Natural killer cell treated with Interleukin-12 subunit alpha and Interleukin-12 subunit beta and Interleukin-15 and Interleukin-18, amount 100 ng/mL, for 72 hours (primary cell): Measurements from ENCODE around the gene RIMS3. TPM values are rescaled to one million over a fixed set of nuclear protein-coding genes. Genes with fewer than 3 reads are reported as not detected.
A peak's percentile ranks its signal among the peaks of the same experiment; 100 is the strongest.

Experiments
- ATAC-seq, 2 donors: fragments of 150-1000 bp; cut with Tn5 transposase in 1 of 2; sonication (Bioruptor Pico), chemical (Tn5 transposase) in 1 of 2; 2 replicates each; pipeline ENCODE4 v1.10.0; 2021
- DNase-seq: peaks from one replicate; pipeline ENCODE4 v3.0.0; 2022; ENCODE audit warnings: low spot score
- H3K27ac Mint-ChIP-seq, 2 donors: 1 replicate in 1 of 2; 2 replicates in 1 of 2; pipeline ENCODE4 v1.8.0; 2022; ENCODE audit warnings: mixed read lengths in 2 of 2, mild to moderate bottlenecking in 1 of 2, moderate library complexity in 1 of 2
- H3K27me3 Mint-ChIP-seq, 2 donors: 1 replicate in 1 of 2; 2 replicates in 1 of 2; pipeline ENCODE4 v1.8.0; 2022; ENCODE audit warnings: mixed read lengths in 2 of 2
- H3K36me3 Mint-ChIP-seq: one replicate; pipeline ENCODE4 v1.8.0; 2022; ENCODE audit warnings: mixed read lengths
- H3K4me1 Mint-ChIP-seq, 2 donors: 1 replicate in 1 of 2; 2 replicates in 1 of 2; pipeline ENCODE4 v1.8.0; 2022; ENCODE audit warnings: low read depth in 2 of 2, mixed read lengths in 2 of 2, mild to moderate bottlenecking in 1 of 2
- H3K4me3 Mint-ChIP-seq: one replicate; pipeline ENCODE4 v1.8.0; 2022; ENCODE audit warnings: mixed read lengths
- H3K9me3 Mint-ChIP-seq: 2 replicates; pipeline ENCODE4 v1.8.0; 2022; ENCODE audit warnings: mixed read lengths
- total RNA-seq, 2 donors: library from RNA; stranded (reverse); gene quantifications; one replicate each; pipeline ENCODE4 v1.2.3, GENCODE V29; 2022

RIMS3 gene
- total RNA-seq, 2 donors from 2014 or later, result 0.62 to 2.0 TPM

DNA sequence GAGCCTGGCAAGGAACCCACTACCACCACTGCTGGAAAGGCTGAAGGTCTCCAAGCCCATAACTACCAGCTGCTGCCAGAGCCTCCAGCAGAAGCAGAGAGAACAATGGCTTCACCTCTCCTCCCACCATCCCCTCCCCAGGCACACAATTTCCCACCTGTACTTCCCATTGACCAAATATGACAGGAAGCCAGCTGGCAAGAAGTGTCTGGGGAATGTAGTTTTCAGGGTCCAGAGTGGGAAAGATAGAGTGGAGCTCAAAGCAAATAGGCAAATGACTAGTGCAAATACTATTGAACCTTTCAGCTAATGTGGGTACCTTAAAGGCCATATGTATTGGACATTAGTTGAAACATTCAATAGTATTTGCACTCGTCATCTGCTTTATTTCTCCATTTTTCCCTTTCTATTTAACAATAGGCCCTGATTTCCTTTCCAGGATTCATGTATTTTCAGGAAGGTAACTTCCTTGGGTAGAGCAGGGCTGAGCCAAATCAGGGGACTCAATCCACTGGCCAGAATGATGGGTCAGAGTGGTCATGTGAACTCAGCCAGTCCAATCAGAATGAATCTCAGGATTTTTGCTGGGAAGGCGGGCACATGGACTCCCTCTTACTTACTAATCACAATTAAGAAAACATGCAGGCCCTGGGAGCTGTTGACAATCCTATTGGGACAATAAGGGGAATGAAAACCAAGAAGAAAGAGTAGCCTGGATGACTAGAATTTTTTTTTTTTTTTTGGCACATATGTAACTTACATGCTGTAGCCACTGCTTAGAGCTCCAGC, 13.9 kb upstream of the RIMS3 start:
- Mint-ChIP-seq H3K4me3 (no peak overlapping the region), H3K36me3 (no peaks in the 10 kb centered on the region), H3K27ac (no peak overlapping the region), H3K27me3 (peaks cover 0 to 2% of the 10 kb centered on the region in 2 donors), H3K4me1 (no peaks in the 10 kb centered on the region), H3K9me3 (no peaks in the 10 kb centered on the region)
- ATAC-seq, result no peak
- no peak for DNase-seq

GRCh38 chr1:40676501-40676900, 11.0 kb upstream of the RIMS3 start:
- no peak for ATAC-seq

GRCh38 chr1:40673452-40673851, 8.0 kb upstream of the RIMS3 start:
- ATAC-seq (no peak), DNase-seq (no peak)
- no peaks in the 10 kb centered on the region for H3K4me1 Mint-ChIP-seq
- H3K4me3 Mint-ChIP-seq, result no peak overlapping the region
- H3K9me3 Mint-ChIP-seq, result no peaks in the 10 kb centered on the region
- no peak overlapping the region for H3K27ac Mint-ChIP-seq
- no peaks in the 10 kb centered on the region for H3K36me3 Mint-ChIP-seq
- peaks cover 0 to 2% of the 10 kb centered on the region in 2 donors for H3K27me3 Mint-ChIP-seq

More at GRCh38 chr1:40676501-40676900, 11.0 kb upstream of the RIMS3 start:
- Mint-ChIP-seq H3K27ac (no peak overlapping the region), H3K9me3 (no peaks in the 10 kb centered on the region), H3K36me3 (no peaks in the 10 kb centered on the region), H3K4me3 (no peak overlapping the region), H3K4me1 (no peaks in the 10 kb centered on the region), H3K27me3 (peaks cover 0 to 2% of the 10 kb centered on the region in 2 donors)
- DNase-seq, result no peak

GRCh38 chr1:40668769-40669525, 3.5 kb upstream of the RIMS3 start:
- Mint-ChIP-seq H3K27ac (no peak overlapping the region), H3K4me1 (peaks cover 3 to 9% of the 10 kb centered on the region in 2 donors), H3K27me3 (no peaks in the 10 kb centered on the region), H3K4me3 (peak overlapping the region; percentile 27), H3K36me3 (no peaks in the 10 kb centered on the region), H3K9me3 (no peaks in the 10 kb centered on the region)
- DNase-seq (peak; percentile 89), ATAC-seq (peak; percentile 65 to 73)

DNA sequence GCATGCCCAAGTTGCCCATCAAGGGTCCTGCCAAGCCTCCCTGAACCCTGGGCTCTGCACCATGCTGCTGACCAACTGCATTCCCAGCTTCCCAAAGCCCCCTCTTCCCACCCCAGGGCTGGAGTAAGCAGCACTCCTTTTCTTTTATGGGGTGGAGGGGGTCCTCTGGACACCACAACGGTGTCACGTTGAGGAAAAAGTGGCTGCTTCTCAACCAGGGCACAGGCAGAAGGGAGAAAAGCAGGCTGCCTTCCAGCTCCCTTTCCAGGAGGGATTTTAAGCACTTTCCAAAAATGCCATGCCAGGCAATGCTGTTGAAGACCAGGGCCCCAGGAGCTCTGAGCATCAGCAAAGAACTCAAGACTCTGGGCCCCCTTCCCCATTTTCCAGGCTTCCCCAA, 691 bp downstream of the RIMS3 start:
- H3K27me3 Mint-ChIP-seq, result no peaks in the 10 kb centered on the region
- no peaks in the 10 kb centered on the region for H3K36me3 Mint-ChIP-seq
- ATAC-seq (no peak), DNase-seq (no peak)
- peak overlapping the region; percentile 50 for H3K4me3 Mint-ChIP-seq
- H3K27ac Mint-ChIP-seq, result no peak overlapping the region
- H3K4me1 Mint-ChIP-seq, result peaks cover 15 to 20% of the 10 kb centered on the region in 2 donors
- no peaks in the 10 kb centered on the region for H3K9me3 Mint-ChIP-seq

- H3K27ac Mint-ChIP-seq, result no peak overlapping the region
- ATAC-seq (no peak), DNase-seq (no peak)
- H3K9me3 Mint-ChIP-seq, result no peaks in the 10 kb centered on the region
- peak overlapping the region; percentile 53 for H3K4me3 Mint-ChIP-seq
- no peaks in the 10 kb centered on the region for H3K36me3 Mint-ChIP-seq
- H3K4me1 Mint-ChIP-seq, result peaks cover 15 to 20% of the 10 kb centered on the region in 2 donors
- H3K27me3 Mint-ChIP-seq, result no peaks in the 10 kb centered on the region
These were observed 1.3 kb downstream of the RIMS3 start for GRCh38 chr1:40664167-40664537.

DNA sequence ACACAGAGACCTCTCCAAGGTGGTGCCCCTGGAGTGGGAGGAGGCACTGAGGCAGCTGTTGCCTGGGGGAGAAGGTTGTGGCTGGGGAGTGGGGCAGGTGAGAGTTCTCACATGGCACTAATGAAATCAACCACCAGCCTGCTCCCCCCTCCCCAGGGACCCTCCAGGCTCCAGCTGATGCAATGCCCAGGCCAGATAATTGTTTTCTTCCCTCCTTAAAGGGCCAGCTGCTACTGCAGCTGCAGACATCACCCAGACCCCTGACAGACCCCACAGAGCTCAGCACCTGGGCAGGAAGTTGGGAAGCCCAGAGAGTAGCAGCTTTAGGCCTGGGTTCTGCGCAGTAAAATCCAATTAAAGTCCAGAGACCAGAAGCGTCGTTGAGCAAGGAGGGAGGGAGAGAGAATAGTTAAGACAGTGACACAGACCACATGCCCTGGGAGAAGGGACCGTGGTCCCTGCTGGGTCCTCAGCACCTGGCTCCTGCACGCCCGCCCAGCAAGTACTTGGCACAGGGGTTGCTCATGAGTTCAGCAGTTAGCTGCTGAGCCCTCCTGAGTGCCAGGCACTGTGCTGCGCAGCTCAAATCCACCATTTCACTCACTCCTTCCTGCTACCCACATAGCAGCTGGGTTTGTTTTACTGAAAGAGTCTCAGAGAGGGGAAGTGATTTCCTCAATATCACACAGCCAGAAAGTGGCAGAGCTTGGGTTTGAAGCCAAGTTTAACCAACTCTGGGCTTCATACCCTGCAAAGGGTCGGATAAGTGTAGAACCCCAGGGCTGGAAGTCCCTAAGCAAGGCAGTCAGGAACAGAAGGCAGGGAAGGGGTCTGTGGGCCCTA, 1.9 kb downstream of the RIMS3 start:
- Mint-ChIP-seq H3K4me3 (peak overlapping the region; percentile 53), H3K4me1 (peaks cover 15 to 20% of the 10 kb centered on the region in 2 donors), H3K9me3 (no peaks in the 10 kb centered on the region), H3K27ac (no peak overlapping the region), H3K36me3 (no peaks in the 10 kb centered on the region), H3K27me3 (no peaks in the 10 kb centered on the region)
- DNase-seq, result no peak
- no peak for ATAC-seq

DNA sequence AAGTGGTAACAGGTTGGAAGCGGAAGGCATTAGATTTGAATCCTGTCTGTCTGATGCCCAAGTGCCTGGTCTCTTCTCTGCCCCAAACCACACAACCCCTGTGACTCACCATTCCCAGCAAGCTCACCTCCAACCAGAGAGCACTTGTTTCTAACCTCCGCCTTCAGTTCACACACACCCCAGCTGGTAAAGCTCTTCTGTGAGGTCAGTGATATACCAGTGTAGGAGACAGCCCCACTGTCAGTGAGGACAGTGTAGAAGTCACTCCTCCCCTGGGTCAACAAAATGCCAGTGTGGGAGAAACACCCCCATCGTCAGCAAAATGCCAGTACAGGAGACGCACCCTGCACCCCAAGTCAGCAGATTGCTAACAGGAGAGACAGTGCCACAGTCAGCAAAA, 2.6 kb downstream of the RIMS3 start:
- no peak for ATAC-seq
- H3K9me3 Mint-ChIP-seq, result no peaks in the 10 kb centered on the region
- H3K27ac Mint-ChIP-seq, result no peak overlapping the region
- no peak overlapping the region for H3K4me3 Mint-ChIP-seq
- H3K27me3 Mint-ChIP-seq, result no peaks in the 10 kb centered on the region
- no peak for DNase-seq
- H3K4me1 Mint-ChIP-seq, result peaks cover 15 to 20% of the 10 kb centered on the region in 2 donors
- H3K36me3 Mint-ChIP-seq, result no peaks in the 10 kb centered on the region

DNA sequence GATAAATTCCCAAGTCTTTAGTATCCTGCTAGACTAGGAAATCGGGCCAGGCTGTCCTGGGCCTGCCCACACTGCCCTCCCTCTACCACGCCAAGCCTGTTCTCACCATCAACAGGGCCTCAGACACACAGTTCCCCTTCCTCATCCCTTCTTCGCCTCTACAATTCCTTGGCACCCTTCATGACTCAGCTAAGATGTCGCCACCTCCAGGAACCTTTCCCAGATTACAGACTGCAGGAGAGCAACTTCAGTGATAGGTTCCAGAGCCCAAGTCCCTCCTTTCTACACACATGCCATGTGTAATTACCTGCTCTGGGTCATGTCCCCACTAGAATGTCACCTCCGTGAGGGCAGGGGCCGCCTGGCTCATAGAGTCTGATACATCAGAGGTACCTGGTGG, 3.3 kb downstream of the RIMS3 start:
- ATAC-seq (no peak), DNase-seq (no peak)
- no peak overlapping the region for H3K4me3 Mint-ChIP-seq
- no peak overlapping the region for H3K27ac Mint-ChIP-seq
- H3K9me3 Mint-ChIP-seq, result no peaks in the 10 kb centered on the region
- no peaks in the 10 kb centered on the region for H3K36me3 Mint-ChIP-seq
- H3K27me3 Mint-ChIP-seq, result no peaks in the 10 kb centered on the region
- H3K4me1 Mint-ChIP-seq, result peaks cover 15 to 20% of the 10 kb centered on the region in 2 donors

- no peak for ATAC-seq
These were observed 3.8 kb downstream of the RIMS3 start for GRCh38 chr1:40661678-40662077.

GRCh38 chr1:40659649-40659947, 5.9 kb downstream of the RIMS3 start:
- no peak for ATAC-seq
- H3K27ac Mint-ChIP-seq, result no peak overlapping the region
- DNase-seq, result no peak
- no peaks in the 10 kb centered on the region for H3K36me3 Mint-ChIP-seq
- peaks cover 12% of the 10 kb centered on the region in 2 donors for H3K4me1 Mint-ChIP-seq
- peaks cover 0 to 2% of the 10 kb centered on the region in 2 donors for H3K27me3 Mint-ChIP-seq
- no peak overlapping the region for H3K4me3 Mint-ChIP-seq
- no peaks in the 10 kb centered on the region for H3K9me3 Mint-ChIP-seq

More at GRCh38 chr1:40661678-40662077, 3.8 kb downstream of the RIMS3 start:
- H3K4me1 Mint-ChIP-seq, result peaks cover 15 to 20% of the 10 kb centered on the region in 2 donors
- no peak overlapping the region for H3K27ac Mint-ChIP-seq
- H3K27me3 Mint-ChIP-seq, result no peaks in the 10 kb centered on the region
- no peak for DNase-seq
- H3K9me3 Mint-ChIP-seq, result no peaks in the 10 kb centered on the region
- H3K36me3 Mint-ChIP-seq, result no peaks in the 10 kb centered on the region
- H3K4me3 Mint-ChIP-seq, result no peak overlapping the region

GRCh38 chr1:40658751-40659648, 6.5 kb downstream of the RIMS3 start:
- Mint-ChIP-seq H3K4me1 (peaks cover 12 to 14% of the 10 kb centered on the region in 2 donors), H3K27ac (no peak overlapping the region), H3K36me3 (no peaks in the 10 kb centered on the region), H3K4me3 (no peak overlapping the region), H3K27me3 (peaks cover 0 to 7% of the 10 kb centered on the region in 2 donors), H3K9me3 (no peaks in the 10 kb centered on the region)
- DNase-seq, result no peak
- ATAC-seq, result no peak

GRCh38 chr1:40657046-40657445, 8.4 kb downstream of the RIMS3 start:
- H3K9me3 Mint-ChIP-seq, result no peaks in the 10 kb centered on the region
- H3K4me1 Mint-ChIP-seq, result peaks cover 0 to 2% of the 10 kb centered on the region in 2 donors
- ATAC-seq (no peak), DNase-seq (no peak)
- H3K27me3 Mint-ChIP-seq, result peaks cover 0 to 7% of the 10 kb centered on the region in 2 donors
- H3K27ac Mint-ChIP-seq, result no peak overlapping the region
- H3K4me3 Mint-ChIP-seq, result no peak overlapping the region
- H3K36me3 Mint-ChIP-seq, result no peaks in the 10 kb centered on the region
